Cardiac fibroblast (primary cell): Measurements from ENCODE around the gene CACNB2.

Experiments
- DNase-seq, 2 donors: peaks; one replicate each; pipeline versions ENCODE4 v3.0.0 to v3.0.0-alpha.2; 2010; ENCODE audit warnings: low read depth in 2 of 2
- H3K4me3 ChIP-seq, 2 donors: replicated peaks in 1 of 2; 1 replicate in 1 of 2; 2 replicates in 1 of 2; pipeline ENCODE4 v1.5.1; 2011; ENCODE audit warnings: low read depth in 2 of 2, low read length in 2 of 2, mild to moderate bottlenecking in 2 of 2, moderate library complexity in 1 of 2
- TF ChIP-seq, protein P1 (sequence below): IDR thresholded peaks from one replicate; pipeline ENCODE4 v1.5.1; 2011; ENCODE audit warnings: low read depth, mild to moderate bottlenecking, low read length, inconsistent platforms

CACNB2 gene

DNA sequence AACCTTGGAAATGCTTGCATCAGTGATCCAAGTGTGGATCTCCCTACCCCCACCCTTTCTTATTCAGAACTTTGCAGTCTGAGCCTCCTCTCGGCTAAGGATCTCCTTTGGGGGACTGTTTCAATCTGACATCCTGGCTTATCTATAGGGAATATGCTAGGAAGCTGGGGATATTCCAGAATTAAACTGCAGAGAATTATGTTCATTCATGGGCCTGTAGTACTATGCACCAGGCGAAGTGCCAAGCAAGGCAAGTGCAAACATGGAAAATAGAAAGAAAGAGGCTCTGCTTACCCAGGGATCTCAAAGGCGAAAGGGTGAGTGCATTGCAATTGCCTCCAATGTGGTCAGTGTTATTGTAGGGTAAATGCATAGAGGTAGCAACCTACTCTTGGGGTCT, 96.5 kb downstream of the CACNB2 start:
- no peak overlapping the region for H3K4me3 ChIP-seq
- TF ChIP-seq, protein P1, sequence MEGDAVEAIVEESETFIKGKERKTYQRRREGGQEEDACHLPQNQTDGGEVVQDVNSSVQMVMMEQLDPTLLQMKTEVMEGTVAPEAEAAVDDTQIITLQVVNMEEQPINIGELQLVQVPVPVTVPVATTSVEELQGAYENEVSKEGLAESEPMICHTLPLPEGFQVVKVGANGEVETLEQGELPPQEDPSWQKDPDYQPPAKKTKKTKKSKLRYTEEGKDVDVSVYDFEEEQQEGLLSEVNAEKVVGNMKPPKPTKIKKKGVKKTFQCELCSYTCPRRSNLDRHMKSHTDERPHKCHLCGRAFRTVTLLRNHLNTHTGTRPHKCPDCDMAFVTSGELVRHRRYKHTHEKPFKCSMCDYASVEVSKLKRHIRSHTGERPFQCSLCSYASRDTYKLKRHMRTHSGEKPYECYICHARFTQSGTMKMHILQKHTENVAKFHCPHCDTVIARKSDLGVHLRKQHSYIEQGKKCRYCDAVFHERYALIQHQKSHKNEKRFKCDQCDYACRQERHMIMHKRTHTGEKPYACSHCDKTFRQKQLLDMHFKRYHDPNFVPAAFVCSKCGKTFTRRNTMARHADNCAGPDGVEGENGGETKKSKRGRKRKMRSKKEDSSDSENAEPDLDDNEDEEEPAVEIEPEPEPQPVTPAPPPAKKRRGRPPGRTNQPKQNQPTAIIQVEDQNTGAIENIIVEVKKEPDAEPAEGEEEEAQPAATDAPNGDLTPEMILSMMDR: no peak
- DNase-seq: no peak

DNA sequence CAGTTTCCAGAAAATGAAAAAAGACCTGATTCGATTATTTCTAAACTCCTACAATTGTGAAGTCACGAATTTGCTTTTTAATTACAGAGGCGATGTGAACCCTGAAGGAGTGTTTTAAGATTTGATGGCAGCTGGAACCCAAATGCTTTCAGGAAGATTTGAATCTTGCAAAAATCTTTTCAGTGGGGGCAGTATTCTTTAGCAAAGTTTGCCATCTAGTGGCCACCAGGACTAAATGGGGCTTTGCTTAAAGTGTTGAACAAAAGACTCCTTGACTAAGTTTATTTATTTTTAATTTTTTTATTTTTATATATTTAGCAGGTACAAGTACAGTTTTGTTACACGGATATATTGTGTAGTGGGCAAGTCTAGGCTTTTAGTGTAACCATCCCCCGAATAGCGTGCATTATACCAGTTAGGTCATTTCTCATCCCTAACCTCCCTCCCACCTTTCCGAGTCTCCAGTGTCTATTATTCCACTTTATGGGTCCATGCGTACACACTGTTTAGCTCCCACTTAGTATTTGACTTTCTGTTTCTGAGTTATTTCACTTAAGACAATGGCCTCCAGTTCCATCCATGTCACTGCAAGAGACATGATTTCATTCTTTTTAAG, 98.8 kb downstream of the CACNB2 start:
- TF ChIP-seq, protein P1: peak; percentile 68
- peak; percentile 75 to 76 for DNase-seq
- no peak overlapping the region for H3K4me3 ChIP-seq

DNA sequence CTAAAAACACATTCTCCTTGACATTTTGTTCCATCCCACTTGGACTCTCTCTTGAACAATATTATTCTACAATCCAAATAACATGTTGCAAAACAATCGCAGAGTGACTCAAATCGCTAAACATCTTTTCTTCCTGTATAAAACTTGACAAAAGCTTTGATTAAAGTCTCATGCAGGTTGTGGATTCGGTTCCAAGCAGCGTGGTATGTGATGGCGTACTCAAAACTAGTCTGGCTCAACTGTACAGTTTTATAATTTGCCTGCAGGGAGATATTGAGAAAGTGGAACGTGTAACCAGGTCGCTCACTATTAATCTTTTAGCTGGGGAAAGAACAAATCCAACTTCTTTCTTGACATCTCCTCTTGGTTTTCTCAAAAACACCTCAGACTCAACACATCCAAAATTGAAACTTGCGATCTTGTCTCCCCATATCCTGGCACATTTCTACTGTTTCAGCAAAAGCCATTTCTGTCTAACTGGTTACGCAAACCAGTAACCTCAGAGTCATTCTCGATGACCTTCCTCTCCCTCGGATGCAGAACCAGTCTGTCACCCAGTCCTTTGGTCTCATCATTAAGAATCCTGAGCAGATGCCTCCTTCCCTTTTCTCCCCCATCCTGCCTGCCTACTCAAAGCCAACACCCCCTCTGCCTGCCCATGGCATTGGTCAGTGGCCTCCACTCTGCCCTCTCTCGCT, 100.1 kb downstream of the CACNB2 start:
- peak; percentile 55 to 57 for DNase-seq
- no peak overlapping the region for H3K4me3 ChIP-seq
- TF ChIP-seq, protein P1: no peak

DNA sequence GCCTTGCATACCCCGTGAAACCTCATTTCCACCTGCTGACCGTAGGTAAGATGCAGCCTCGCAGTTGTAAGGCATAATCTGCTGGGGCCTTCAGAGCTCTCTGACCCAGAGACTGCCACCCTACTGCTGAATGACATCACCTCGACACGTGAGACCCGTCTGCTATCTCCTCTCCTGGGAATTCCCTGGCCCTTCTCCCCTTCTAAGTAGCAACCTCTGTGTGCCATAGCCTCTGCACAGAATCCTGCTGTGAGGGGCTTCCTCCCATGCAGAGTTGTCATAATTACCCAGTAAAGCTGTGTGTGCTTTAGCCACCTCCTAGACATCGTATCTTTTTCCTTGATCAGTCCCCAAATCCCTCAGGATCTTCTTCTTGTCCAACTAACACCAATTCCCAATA, 106.7 kb downstream of the CACNB2 start:
- no peak overlapping the region for H3K4me3 ChIP-seq
- no peak for DNase-seq
- TF ChIP-seq, protein P1: no peak

DNA sequence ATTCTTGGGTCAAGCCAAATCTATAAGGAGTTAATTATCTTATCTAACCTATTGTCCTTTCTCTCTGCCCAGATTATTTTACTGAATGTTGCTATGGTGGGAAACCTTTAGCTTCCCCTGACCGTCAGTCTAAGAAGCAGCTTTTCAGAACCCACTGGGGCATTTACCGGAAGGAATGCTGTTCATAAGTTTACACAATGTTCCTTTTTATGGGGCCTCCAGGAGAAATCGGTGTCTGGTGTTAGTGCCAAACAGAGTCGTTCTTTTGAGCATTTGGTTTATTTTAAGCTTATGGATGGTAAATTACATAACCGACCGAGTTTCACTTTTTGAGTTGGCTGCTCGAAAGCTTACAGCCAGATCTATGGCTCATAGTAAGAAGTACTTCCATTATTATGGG, 111.9 kb downstream of the CACNB2 start:
- DNase-seq: no peak
- H3K4me3 ChIP-seq: no peak overlapping the region
- TF ChIP-seq, protein P1: no peak

DNA sequence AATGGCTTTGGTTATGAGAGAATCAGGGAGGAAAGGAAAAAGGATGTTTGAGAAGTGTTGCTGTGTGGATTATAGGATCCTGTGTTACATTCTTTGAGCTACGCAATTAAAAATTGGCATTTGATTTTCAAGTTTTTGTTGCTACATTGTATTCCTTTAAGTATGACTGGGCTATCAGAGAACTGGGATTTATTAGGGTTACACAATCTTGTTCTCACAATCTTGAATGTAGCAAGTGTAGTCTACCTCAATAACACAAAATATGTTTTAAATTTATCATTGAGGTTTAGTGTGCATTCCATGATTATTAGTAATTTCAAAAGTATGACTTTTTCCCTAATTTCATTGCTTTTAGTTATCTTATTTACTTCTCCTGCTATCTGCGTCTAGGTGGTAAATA, 113.9 kb downstream of the CACNB2 start:
- DNase-seq: peak in 1 of 2 donors; percentile 3
- no peak overlapping the region for H3K4me3 ChIP-seq
- TF ChIP-seq, protein P1: no peak
